Hematopoietic multipotent progenitor cell (in vitro differentiated cells): Measurements from ENCODE around the gene MINAR1. TPM values are rescaled to one million over a fixed set of nuclear protein-coding genes. Genes with fewer than 3 reads are reported as not detected.

ENCODE experiments used
- DNase-seq, 3 donors: peaks; one replicate each; pipeline ENCODE4 v3.0.0-alpha.2; 2011 to 2015; ENCODE audit warnings: low read depth in 2 of 3, low spot score in 2 of 3
- total RNA-seq: library from RNA; depleted of rRNA; stranded (reverse); fragments of >200 nt; gene quantifications from one replicate; pipeline ENCODE4 v1.2.3, GENCODE V29; 2012

The MINAR1 gene
- total RNA-seq, 1 donor, result 0.27 TPM

DNA sequence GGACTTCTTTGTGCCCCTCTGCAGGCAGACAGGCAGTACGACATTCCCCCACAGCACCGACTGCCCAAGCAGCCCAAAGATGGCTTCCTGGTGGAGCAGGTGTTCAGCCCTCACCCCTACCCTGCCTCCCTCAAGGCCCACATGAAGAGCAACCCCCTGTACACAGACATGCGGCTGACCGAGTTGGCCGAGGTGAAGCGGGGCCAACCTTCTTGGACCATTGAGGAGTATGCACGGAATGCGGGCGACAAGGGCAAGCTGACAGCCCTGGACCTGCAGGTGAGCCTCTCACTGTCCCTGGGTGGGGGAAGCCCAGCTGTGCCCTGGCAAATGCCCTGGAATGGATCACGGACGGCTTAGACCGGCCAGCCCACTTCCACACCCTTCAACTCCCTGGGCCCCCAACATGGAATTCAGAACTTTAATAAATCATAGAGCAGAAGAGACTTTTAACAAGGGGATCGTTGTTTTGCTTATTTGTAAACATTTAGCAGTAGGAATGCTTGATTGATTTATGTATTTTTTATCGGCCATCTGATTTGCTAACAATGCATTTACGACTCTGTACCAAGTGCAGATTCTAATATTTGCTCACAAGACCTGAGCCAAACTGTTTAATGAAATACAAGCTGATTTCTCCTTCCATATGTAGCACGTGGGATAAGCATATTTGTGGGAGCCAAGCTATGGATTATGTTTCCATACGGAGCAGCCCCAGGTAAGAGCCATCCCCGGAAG lies 31.1 kb downstream of the MINAR1 start:
- no peak for DNase-seq

GRCh38 chr15:79463781-79464270 lies 31.7 kb downstream of the MINAR1 start:
- no peak for DNase-seq

DNA sequence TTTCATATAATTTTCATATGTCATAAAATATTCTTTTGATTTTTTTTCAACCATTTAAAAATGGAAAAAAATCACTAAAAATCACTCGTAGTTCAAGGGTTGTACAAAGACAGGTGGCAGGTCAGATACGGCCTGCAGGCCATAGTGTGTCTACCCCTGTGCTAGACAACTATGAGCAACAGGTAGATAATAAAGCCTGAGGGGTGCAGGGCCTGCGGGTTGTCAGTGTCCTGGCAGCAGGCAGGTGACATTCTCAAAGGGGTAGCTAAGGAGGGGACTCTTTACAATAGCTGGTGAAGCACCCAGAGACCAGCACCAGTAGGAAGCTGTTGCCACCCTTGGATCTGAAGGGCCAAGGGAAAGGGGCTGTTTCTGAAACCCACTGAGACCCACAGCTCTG lies 34.4 kb downstream of the MINAR1 start:
- DNase-seq, result no peak

DNA sequence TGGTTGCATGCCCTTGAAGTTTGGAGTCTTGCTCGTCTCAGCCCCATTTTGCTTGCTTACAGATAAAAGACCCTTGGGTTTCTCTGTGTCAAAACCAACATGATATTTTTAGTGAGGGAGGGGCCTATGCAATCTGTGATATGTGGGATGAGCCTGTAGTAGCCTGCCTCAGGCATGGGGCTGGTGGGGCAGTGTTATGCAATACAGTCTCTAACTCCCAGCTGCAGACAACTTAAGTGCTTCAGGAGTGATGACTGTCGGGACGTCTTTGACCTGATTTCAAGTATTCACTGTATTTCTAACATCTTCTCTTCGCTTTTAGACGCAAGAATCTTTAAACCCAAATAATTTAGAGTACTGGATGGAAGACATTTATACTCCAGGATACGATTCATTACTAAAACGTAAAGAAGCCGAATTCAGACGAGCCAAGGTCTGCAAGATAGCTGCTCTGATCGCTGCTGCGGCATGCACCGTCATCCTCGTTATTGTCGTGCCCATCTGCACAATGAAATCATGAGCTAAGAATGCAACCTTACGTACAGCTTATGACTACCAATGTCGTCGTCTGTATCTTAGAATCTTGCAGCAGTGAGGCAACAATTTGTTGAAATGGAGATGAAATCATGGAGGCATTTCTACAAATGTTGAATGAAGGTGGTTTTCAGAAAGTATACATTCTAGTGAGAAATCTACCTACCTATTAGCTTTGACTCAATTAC lies 35.9 kb downstream of the MINAR1 start:
- no peak for DNase-seq

DNA sequence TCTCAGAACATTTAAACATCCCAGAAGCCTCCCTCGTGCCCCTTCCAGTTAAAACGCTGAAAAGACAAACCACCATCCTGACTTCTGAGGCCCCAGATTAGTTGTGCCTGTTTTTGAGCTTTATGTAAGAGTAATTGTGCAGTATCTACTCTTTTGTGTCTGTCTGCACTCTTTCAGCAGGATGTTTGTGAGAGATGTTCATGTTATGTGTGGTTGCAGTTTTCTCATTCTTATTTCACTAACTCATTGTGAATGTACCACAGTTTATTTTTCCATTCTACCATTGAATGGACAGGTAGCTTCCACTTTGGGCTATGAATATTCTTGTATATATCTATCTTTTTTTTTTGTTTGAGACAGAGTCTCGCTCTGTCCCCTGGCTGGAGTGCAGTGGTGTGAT lies 40.3 kb downstream of the MINAR1 start:
- DNase-seq, result no peak

DNA sequence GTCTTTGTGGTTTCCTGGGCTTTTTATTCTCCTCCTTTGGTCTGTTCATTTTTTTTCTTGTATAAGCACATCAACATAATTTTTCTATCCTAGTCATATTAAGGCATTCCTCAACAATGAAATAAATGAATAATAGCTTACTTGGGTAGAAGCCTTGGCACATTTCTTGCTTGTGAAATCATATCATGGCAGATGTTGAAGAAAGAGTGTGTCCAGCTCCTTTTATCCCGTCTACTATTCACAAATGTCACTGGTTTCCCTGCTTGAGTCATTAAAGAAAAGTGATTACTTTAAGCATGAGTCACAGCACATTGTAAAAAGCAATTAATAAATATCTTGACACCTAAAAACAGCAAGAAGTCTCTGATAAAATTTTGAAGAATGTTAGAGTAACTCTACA lies 42.1 kb downstream of the MINAR1 start:
- DNase-seq, result no peak

DNA sequence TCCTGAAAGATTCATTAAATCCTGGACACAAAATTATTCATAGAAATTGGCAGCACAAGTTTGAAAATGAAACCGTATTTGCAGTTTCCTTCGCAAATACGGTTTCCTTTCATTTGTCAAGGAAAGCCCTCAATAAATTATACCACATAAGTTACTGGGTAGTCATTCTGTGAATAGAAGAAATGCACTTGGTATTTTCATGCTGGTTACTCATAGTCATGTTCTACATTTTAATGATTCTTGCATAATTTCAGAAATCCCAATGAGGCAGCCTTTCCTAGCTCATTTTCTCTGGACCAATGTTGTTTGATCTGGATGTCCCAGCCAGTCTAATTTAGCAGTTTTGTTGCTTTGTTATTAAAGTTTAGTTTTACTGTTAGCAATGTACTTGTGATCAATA lies 43.2 kb downstream of the MINAR1 start:
- peak in 2 of 3 donors; percentile 2 to 33 for DNase-seq

- no peak for DNase-seq
Observed at GRCh38 chr15:79478108-79478507, 46.0 kb downstream of the MINAR1 start.

- no peak for DNase-seq
Observed at GRCh38 chr15:79479616-79480015, 47.5 kb downstream of the MINAR1 start.

GRCh38 chr15:79481793-79482192 lies 49.7 kb downstream of the MINAR1 start:
- DNase-seq, result no peak

Other genes starting within 250 kb of the MINAR1 start
- gene ANKRD34C, start 149.6 kb upstream of the MINAR1 start, total RNA-seq, result not detected
- 131 TPM for gene TMED3, start 121.2 kb upstream of the MINAR1 start, total RNA-seq